Measurements from ENCODE around the gene ADH5.
"Not testable (repeated sequence)": the region's sequence is repeated elsewhere in the genome, so short reads cannot be mapped to it uniquely, and the experiment has no call there.

Gene ADH5

GRCh38 chr4:99099311-99099710 is 10.7 kb upstream of the ADH5 start:
- TF ChIP-seq CTCF (IDR thresholded peaks at IDR 0.05; ENCODE audit: insufficient read depth, missing control alignments) = no peak
- FAIRE-seq (no peak), DNase-seq (ENCODE audit: insufficient read length, low spot score) (no peak)

GRCh38 chr4:99091841-99092240 is 3.3 kb upstream of the ADH5 start:
- not testable (repeated sequence) for DNase-seq (ENCODE audit: insufficient read length, low spot score); FAIRE-seq

GRCh38 chr4:99091216-99091575 is 2.6 kb upstream of the ADH5 start:
- FAIRE-seq (no peak), DNase-seq (ENCODE audit: insufficient read length, low spot score) (no peak)

GRCh38 chr4:99090481-99091215 is 2.1 kb upstream of the ADH5 start:
- FAIRE-seq (no peak), DNase-seq (ENCODE audit: insufficient read length, low spot score) (no peak)
- TF ChIP-seq CTCF (IDR thresholded peaks at IDR 0.05; ENCODE audit: insufficient read depth, missing control alignments) = no peak

More at GRCh38 chr4:99091216-99091575, 2.6 kb upstream of the ADH5 start:
- no peak for TF ChIP-seq CTCF (IDR thresholded peaks at IDR 0.05; ENCODE audit: insufficient read depth, missing control alignments)

GRCh38 chr4:99088023-99088449 is 552 bp downstream of the ADH5 start:
- FAIRE-seq (no peak), DNase-seq (ENCODE audit: insufficient read length, low spot score) (no peak)
- TF ChIP-seq CTCF (IDR thresholded peaks at IDR 0.05; ENCODE audit: insufficient read depth, missing control alignments) = no peak

- DNase-seq (ENCODE audit: insufficient read length, low spot score) (no peak), FAIRE-seq (no peak)
- TF ChIP-seq CTCF (IDR thresholded peaks at IDR 0.05; ENCODE audit: insufficient read depth, missing control alignments) = no peak
Observed at GRCh38 chr4:99084595-99084994, 4.0 kb downstream of the ADH5 start.

GRCh38 chr4:99082192-99082591 is 6.4 kb downstream of the ADH5 start:
- FAIRE-seq = no peak
- no peak for TF ChIP-seq CTCF (IDR thresholded peaks at IDR 0.05; ENCODE audit: insufficient read depth, missing control alignments)
- DNase-seq (ENCODE audit: insufficient read length, low spot score) = no peak

GRCh38 chr4:99080869-99081268 is 7.7 kb downstream of the ADH5 start:
- FAIRE-seq; DNase-seq (ENCODE audit: insufficient read length, low spot score): not testable (repeated sequence)

Data from D721Med (cell line).